HG03139 (cell line): ENCODE results near the gene LMNTD1.

Source experiments
- ATAC-seq: cut with Tn5 transposase; IDR thresholded peaks from one replicate; pipeline ENCODE4 v1.9.1; 2021; ENCODE audit not compliant: unreplicated experiment

LMNTD1 gene

GRCh38 chr12:25556153-25556552 is 3.1 kb upstream of the LMNTD1 start:
- no peak for ATAC-seq

- ATAC-seq = no peak
Observed at GRCh38 chr12:25552681-25553080, 402 bp downstream of the LMNTD1 start.

- ATAC-seq = no peak
Observed at GRCh38 chr12:25550186-25550585, 2.9 kb downstream of the LMNTD1 start.

GRCh38 chr12:25549120-25549519 is 4.0 kb downstream of the LMNTD1 start:
- no peak for ATAC-seq

GRCh38 chr12:25546318-25546717 is 6.8 kb downstream of the LMNTD1 start:
- ATAC-seq = no peak

- ATAC-seq = no peak
Observed at GRCh38 chr12:25533150-25533549, 19.9 kb downstream of the LMNTD1 start.

GRCh38 chr12:25531502-25532052 is 21.5 kb downstream of the LMNTD1 start:
- ATAC-seq = no peak

- no peak for ATAC-seq
Observed at GRCh38 chr12:25529738-25530137, 23.3 kb downstream of the LMNTD1 start.

- ATAC-seq = no peak
Observed at GRCh38 chr12:25526778-25527177, 26.3 kb downstream of the LMNTD1 start.

GRCh38 chr12:25524366-25524765 is 28.7 kb downstream of the LMNTD1 start:
- no peak for ATAC-seq

- ATAC-seq = no peak
Observed at GRCh38 chr12:25521625-25522256, 31.3 kb downstream of the LMNTD1 start.

- ATAC-seq = peak; percentile 91
Observed at GRCh38 chr12:25518512-25518911, 34.6 kb downstream of the LMNTD1 start.

- ATAC-seq = no peak
Observed at GRCh38 chr12:25504744-25505143, 48.3 kb downstream of the LMNTD1 start.

- no peak for ATAC-seq
Observed at GRCh38 chr12:25503666-25504065, 49.4 kb downstream of the LMNTD1 start.

- no peak for ATAC-seq
Observed at GRCh38 chr12:25502596-25502995, 50.5 kb downstream of the LMNTD1 start.

- ATAC-seq = no peak
Observed at GRCh38 chr12:25502118-25502517, 51.0 kb downstream of the LMNTD1 start.

- no peak for ATAC-seq
Observed at GRCh38 chr12:25501549-25501948, 51.5 kb downstream of the LMNTD1 start.

GRCh38 chr12:25500651-25501050 is 52.4 kb downstream of the LMNTD1 start:
- ATAC-seq = no peak

GRCh38 chr12:25497021-25497420 is 56.1 kb downstream of the LMNTD1 start:
- ATAC-seq = no peak

- ATAC-seq = no peak
Observed at GRCh38 chr12:25496098-25496587, 56.9 kb downstream of the LMNTD1 start.

GRCh38 chr12:25495331-25496097 is 57.6 kb downstream of the LMNTD1 start:
- no peak for ATAC-seq

- no peak for ATAC-seq
Observed at GRCh38 chr12:25494926-25495325, 58.2 kb downstream of the LMNTD1 start.
